Osteoblast (primary cell): Measurements from ENCODE around the gene OPCML. TPM values are rescaled to one million over a fixed set of nuclear protein-coding genes. Genes with fewer than 3 reads are reported as not detected.

Experiments used
- DNase-seq: peaks from one replicate; pipeline ENCODE4 v3.0.0; 2011; ENCODE audit warnings: low spot score, mixed read lengths; ENCODE audit not compliant: insufficient read length; ENCODE audit errors: missing footprints
- H2AFZ ChIP-seq: 2 replicates; pipeline ENCODE4 v1.6.0; 2011; ENCODE audit warnings: mild to moderate bottlenecking, low read length
- H3K27ac ChIP-seq: 2 replicates; pipeline ENCODE4 v1.5.1; 2011; ENCODE audit warnings: mild to moderate bottlenecking, low read depth, low read length, moderate library complexity
- H3K27me3 ChIP-seq: 2 replicates; pipeline ENCODE4 v1.6.0; 2012; ENCODE audit warnings: mild to moderate bottlenecking, control low read depth, inconsistent platforms, low read length, moderate library complexity; ENCODE audit not compliant: insufficient read depth
- H3K36me3 ChIP-seq: 2 replicates; pipeline ENCODE4 v1.5.1; 2011; ENCODE audit warnings: mild to moderate bottlenecking, low read length, control low read depth, moderate library complexity; ENCODE audit not compliant: insufficient read depth
- H3K4me1 ChIP-seq: 2 replicates; pipeline ENCODE4 v1.5.1; 2011; ENCODE audit warnings: mild to moderate bottlenecking, low read length, control low read depth, moderate library complexity; ENCODE audit not compliant: insufficient read depth
- H3K4me2 ChIP-seq: 2 replicates; pipeline ENCODE4 v1.6.0; 2011; ENCODE audit warnings: mild to moderate bottlenecking, low read length; ENCODE audit not compliant: insufficient read depth
- H3K4me3 ChIP-seq: fragments of 200-600 bp; sonication (generic); 3 replicates; pipeline ENCODE4 v1.5.1; 2012; ENCODE audit warnings: mild to moderate bottlenecking, low read length, inconsistent platforms; ENCODE audit not compliant: insufficient read depth
- H3K79me2 ChIP-seq: 2 replicates; pipeline ENCODE4 v1.6.0; 2012; ENCODE audit warnings: mild to moderate bottlenecking, low read length, control low read depth, inconsistent platforms; ENCODE audit not compliant: insufficient read depth
- H3K9me3 ChIP-seq: 2 replicates; pipeline ENCODE4 v1.5.1; 2011; ENCODE audit warnings: low read depth, low read length, control low read depth
- H4K20me1 ChIP-seq: 2 replicates; pipeline ENCODE4 v1.6.0; 2012; ENCODE audit warnings: mild to moderate bottlenecking, low read length, control low read depth; ENCODE audit not compliant: insufficient read depth
- CTCF ChIP-seq: IDR thresholded peaks from 2 replicates; pipeline ENCODE4 v1.5.1; 2011; ENCODE audit warnings: mild to moderate bottlenecking, low read depth, low read length, moderate library complexity; ENCODE audit errors: extremely low read depth
- total RNA-seq: library from RNA; depleted of rRNA; stranded (reverse); fragments of >200 nt; gene quantifications from 2 replicates; pipeline ENCODE4 v1.2.3, GENCODE V29; 2012

Gene OPCML
- total RNA-seq, 1 donor: 0.36 TPM

GRCh38 chr11:133390803-133391202 is 141.5 kb downstream of the OPCML start:
- DNase-seq: no peak
- Histone ChIP-seq H3K79me2 (no peaks in the 10 kb centered on the region), H3K4me3 (no peak overlapping the region), H3K27me3 (no peaks in the 10 kb centered on the region), H2AFZ (no peak overlapping the region), H3K27ac (no peak overlapping the region), H3K4me2 (no peak overlapping the region), H3K36me3 (no peaks in the 10 kb centered on the region), H4K20me1 (no peaks in the 10 kb centered on the region), H3K4me1 (no peaks in the 10 kb centered on the region), H3K9me3 (peaks cover 2% of the 10 kb centered on the region)
- TF ChIP-seq CTCF: no peak

DNA sequence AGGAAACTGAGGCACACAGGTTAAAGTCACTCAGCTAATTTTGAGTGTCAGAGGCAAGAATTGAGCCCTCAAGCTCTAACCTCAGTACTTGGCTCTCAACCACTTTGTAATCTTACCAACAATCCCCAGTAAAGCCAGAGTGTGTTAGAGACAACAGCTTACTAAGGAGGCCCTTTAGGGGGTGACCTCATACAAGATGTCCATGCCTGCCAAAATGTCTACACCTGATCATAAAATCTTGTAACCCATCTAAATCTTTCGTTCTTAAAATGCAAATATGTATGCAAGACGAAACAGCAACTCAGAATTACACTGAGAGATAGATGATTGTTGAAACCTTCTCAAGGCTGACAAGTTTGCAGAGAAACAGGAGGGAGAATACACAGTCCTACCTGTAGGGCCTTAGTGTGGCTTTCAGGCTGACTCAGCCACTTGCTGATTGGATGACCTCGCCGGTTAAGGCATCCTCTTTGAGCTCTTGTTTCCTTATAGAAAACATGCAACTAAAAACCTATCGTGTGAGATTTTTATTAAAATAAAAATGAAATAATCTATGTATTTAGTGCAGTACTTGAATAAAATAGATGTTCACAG is 143.2 kb downstream of the OPCML start:
- no peak for DNase-seq
- Histone ChIP-seq H3K4me1 (no peaks in the 10 kb centered on the region), H3K79me2 (no peaks in the 10 kb centered on the region), H3K27ac (no peak overlapping the region), H2AFZ (no peak overlapping the region), H3K27me3 (no peaks in the 10 kb centered on the region), H3K4me2 (no peak overlapping the region), H3K36me3 (no peaks in the 10 kb centered on the region), H3K4me3 (no peak overlapping the region), H4K20me1 (no peaks in the 10 kb centered on the region), H3K9me3 (peaks cover 4% of the 10 kb centered on the region)
- TF ChIP-seq CTCF: no peak

DNA sequence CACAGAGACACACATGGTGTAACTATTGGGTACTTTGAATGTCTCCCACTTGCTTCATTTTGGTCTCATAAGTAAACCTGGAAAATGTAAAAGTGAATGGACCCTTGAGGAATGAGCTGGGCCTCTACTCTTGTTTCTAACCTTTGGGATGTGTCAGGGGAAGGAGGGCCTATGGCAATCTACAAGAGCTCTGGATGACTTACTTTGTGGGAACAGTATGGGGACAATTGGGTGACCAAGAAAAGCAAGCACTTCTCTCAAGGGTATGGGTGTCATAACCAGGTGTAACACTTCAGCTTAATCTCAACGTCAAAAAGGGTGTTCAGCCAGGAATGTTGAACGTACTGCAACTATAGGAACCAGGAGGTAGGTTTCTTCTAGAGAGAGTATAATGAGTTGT is 144.0 kb downstream of the OPCML start:
- no peak for DNase-seq
- H3K79me2 ChIP-seq: no peaks in the 10 kb centered on the region

DNA sequence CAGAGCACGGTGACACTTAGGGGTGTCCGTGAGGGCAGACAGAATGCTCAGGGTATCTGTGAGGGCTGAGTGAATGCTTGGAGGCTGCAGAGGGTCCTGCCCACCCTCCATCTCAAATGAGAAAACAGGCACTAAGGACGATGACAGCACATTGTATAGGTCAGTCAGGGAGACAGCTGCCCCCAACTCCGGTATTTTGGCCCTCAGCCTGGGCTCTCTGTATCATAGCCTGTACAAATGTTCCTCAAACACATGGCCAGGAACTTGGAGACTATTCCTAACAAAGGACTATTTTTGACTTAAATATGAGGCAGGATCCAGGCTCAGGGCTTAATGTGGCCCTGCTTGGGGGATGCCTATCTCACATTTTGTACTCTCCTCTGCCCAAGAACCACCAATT is 145.4 kb downstream of the OPCML start:
- Histone ChIP-seq H3K27me3 (no peaks in the 10 kb centered on the region), H4K20me1 (no peaks in the 10 kb centered on the region), H3K4me3 (no peak overlapping the region), H3K36me3 (no peaks in the 10 kb centered on the region), H3K4me2 (no peak overlapping the region), H3K4me1 (no peaks in the 10 kb centered on the region), H3K79me2 (no peaks in the 10 kb centered on the region), H3K9me3 (peaks cover 4% of the 10 kb centered on the region), H2AFZ (no peak overlapping the region), H3K27ac (no peak overlapping the region)
- DNase-seq: no peak
- no peak for TF ChIP-seq CTCF

More for the DNA sequence above, 144.0 kb downstream of the OPCML start:
- H3K36me3 ChIP-seq: no peaks in the 10 kb centered on the region
- no peaks in the 10 kb centered on the region for H3K27me3 ChIP-seq
- no peak overlapping the region for H3K4me3 ChIP-seq
- peaks cover 4% of the 10 kb centered on the region for H3K9me3 ChIP-seq
- H3K4me2 ChIP-seq: no peak overlapping the region
- H4K20me1 ChIP-seq: no peaks in the 10 kb centered on the region
- no peak overlapping the region for H3K27ac ChIP-seq
- no peak overlapping the region for H2AFZ ChIP-seq
- no peaks in the 10 kb centered on the region for H3K4me1 ChIP-seq
- no peak for TF ChIP-seq CTCF
